Activated CD4-positive, CD25-positive, alpha-beta regulatory T cell treated with anti-CD3 and anti-CD28 coated beads, Interleukin-2, amount 50 U/mL, for 16 hours (primary cell): ENCODE measurements around the gene CRADD.

Source experiments
- DNase-seq: peaks from one replicate; pipeline ENCODE4 v3.0.0-alpha.2; 2020; ENCODE audit warnings: low read depth, low spot score

The CRADD gene

GRCh38 chr12:93805736-93806141, 128.6 kb downstream of the CRADD start:
- DNase-seq = no peak

DNA sequence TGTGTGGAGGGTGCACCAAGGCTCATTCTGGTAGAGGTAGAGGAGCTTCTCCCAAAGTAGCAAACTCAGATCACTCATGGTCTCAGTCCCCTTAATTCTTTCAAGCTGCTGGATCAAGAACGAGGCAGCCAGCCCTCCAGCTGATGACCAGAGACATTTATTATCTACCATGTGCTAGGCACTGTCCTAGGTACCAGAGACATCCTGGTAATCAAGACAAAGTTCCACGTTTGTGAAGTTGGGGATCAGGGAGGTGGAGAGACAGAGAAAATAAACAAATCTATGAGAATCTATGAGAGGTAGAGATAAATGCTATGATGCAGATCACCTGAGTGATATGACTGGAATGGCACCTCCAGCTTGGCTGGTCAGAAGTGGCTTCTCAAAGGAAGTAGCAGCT, 130.2 kb downstream of the CRADD start:
- DNase-seq = no peak

DNA sequence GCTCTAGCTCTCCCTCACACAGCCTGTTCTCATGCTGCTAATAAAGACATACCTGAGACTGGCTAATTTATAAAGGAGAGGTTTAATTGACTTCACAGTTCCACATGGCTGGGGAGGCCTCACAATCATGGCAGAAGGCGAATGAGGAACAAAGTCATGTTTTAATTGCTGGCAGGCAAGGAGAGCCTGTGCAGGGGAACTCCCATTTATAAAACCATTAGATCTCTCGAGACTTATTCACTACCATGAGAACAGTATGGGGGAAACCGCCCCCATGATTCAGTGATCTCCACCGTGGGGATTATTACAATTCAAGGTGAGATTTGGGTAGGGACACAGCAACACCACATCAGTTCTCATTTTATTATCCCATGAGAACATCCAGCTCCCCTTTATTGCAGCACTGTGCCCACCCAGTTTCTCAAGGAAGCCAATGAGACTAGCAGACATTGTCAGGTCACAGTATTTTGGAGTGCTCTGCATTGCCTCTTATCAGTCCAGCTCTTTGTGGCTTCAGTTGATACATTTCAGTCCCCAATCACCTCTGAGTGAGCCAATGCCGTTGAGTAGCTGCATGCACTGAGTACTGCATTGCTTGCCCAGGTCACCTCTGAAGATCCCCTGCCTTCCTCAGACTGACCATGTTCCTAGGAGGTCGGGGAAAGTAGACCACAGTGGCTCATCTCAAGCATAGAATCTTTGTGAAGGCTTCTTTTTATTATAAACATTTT, 131.2 kb downstream of the CRADD start:
- no peak for DNase-seq

DNA sequence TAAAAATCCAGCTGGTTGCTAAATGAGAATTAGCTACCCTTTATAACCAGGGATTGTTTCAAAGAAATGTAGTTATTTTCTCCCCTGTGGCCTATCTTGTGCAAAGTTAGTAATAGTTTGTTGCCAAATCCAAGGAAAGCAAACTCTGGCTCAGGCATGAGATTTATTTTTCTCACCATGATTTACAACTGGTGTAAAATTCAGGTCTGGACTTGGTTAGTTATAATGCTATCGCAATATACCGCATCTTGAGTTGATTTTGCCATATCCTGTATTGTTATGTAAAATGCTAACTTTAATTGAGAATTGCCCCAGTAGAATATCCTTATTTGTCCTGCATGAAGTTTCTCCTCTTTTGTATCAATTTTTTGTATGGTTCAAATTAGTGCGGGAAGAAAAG, 135.5 kb downstream of the CRADD start:
- no peak for DNase-seq

DNA sequence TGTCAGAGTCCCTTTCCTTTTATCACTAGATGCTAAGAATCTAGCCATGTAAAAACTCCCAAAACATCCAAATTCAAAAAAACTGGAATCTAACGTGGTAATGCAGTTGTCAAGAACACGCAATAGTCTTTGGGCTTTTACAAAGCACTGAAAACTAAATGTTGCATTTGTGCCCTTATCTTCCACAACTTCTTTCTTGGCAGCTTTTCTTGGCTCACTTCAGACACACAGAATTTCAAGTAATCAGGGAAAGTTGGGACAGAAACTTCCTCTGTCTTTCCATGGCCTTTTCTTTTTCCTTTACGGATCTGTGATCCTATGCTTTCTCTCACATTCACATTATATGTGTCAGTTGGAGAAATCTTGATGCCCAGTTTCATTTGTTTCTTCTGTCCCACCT, 136.0 kb downstream of the CRADD start:
- no peak for DNase-seq

GRCh38 chr12:93813972-93814821, 137.0 kb downstream of the CRADD start:
- no peak for DNase-seq

DNA sequence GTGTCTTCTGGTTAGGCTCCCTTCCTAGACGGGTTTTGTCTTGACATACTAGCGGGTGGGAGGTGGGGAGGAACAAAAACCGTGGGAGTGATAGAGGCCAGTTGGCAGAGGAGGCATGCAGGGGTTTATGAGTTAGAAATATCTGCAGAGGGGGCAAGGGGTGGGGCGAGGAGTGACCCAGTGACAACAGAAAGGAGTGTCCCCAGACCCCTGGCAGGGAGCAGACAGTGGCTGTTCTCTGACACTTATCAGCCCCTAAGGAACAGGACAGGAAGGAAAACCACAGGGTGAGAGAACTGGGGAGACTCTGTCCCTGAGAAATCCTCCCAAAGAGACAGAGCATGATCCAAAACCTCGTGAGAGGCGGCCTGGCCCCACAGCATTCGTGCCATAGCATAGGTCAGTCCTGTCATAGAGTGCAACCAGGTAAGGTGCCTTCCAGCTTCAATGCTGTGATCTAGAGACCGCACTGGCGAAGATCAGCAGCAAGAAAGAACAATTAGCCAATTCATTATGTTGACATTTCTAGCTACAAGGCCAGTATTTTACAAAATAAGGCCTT, 141.4 kb downstream of the CRADD start:
- DNase-seq = no peak

DNA sequence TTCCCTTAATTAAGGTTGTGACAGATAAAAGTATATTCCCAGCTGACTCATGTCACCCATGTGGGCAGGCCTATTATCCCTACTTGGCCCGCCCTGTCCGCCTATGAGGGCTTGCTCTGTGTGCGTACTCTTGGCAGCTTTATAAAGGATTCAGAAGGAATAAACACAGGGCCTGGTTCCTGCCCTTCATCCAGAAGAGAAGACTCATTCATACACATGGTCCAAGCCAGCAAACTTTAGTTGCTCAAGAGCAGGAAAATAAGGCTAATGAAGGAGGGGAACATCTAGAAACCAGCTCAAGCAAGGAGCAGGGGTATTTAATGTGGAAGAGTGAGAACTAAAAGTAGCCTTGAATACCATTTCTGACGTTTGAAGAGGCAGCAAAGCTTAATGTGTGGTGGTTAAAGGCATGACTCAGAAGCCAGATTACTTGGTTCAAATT, 141.9 kb downstream of the CRADD start:
- DNase-seq = no peak

DNA sequence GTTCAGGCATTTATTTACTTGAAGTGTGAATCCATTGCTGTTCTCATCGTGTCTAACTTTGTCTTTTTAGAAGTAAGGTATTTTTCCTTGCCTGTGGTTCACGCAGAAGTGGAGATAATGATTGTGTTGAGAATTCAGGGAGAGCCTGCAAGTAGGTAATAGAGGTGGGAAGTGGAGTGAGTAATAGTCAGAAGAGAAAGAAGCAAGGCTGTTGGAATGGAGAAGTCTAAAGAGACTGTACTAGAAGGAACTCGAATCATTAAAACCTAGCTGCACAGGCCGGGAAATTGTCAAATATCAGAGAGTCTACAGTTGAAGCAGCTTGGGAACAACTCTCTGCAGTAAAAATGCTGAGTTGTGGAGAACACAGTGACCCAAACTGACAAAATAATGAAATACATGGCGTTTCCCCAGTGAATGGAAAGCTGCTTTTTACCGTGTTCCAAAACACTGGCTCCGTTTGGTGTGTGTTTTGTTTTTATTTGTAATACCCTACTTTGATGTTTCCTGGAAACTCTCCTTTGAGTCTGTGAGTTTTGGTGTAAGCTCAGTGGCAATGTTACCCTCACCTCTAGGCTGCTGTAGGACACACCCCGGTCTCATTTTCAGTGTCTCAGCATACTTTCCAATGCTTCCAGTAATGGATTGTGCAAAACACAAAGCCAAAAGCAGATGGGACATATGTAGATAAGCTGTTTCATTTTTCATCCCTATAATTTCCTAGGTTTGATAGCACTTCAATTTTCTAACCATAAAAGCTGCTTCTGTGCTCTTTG, 146.6 kb downstream of the CRADD start:
- DNase-seq = no peak

- DNase-seq = no peak
Measured at GRCh38 chr12:93824514-93825500, 147.6 kb downstream of the CRADD start.

DNA sequence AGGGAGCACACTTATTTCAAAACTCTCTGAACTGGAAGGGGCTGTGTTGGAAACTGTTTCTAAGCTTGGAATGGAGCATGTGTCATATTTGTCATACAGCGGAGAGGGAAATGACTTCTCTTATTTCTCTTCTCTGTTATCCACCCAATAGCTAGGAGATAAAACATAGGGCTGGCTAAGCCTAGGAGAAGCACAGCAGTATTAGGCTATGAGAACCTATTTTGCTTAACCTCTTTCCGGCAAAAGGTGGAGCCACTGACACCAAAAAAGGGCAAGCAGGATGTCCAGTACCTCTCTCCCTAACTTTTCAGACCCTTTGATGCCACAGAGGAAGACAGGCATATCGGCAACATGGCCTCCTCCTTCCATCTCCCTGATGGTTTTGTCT, 148.3 kb downstream of the CRADD start:
- no peak for DNase-seq

DNA sequence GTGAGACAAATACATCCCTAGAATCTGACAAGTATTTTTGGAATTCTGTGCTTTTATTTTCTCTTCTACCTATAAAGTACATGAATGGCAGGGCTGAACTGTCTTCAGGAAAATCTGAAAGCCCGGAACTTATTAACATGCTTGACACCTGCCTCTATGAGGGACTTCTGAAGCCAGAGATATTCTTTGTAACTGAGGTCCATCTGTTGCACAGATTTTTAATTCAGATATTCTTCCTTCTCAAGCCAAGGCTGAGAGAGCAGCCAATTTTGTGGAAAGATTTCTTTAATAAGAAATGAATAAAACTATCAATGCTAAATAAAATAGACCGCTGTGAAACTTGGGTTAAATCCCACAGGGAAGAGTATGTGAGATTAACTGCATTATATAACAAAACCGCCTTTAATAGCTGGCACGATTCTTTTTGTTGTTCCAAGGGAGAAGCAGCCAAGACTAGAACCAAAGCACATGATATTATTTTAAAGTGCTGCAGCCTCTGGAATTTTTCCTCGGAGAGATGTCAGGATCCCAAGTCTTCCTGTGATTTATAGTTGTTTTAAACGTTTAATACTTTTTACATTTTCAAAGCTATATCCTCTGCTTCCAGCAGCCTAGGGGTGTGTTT, 148.9 kb downstream of the CRADD start:
- DNase-seq = no peak

GRCh38 chr12:93827179-93827578, 150.0 kb downstream of the CRADD start:
- no peak for DNase-seq

GRCh38 chr12:93827669-93828068, 150.5 kb downstream of the CRADD start:
- no peak for DNase-seq

DNA sequence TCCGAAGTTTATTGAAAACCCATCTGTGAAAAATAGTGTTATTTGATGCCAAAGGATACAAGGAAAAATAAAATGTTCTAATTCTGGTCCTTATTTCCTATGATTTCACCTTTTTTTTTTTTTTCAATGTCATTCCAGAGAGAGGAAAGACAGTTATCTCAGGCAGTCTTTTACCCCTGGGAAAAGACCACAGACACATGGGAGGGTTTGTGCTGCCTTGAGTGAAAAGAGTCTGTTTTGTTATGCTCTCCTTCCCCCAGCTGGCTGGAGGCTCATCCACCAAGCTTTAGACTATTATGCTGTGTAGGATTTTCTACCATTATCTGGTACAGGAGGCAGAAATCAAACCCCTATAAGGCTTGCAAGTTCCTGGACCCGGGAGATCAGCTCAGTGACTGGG, 151.8 kb downstream of the CRADD start:
- DNase-seq = no peak

- no peak for DNase-seq
Measured at GRCh38 chr12:93831374-93831773, 154.2 kb downstream of the CRADD start.

DNA sequence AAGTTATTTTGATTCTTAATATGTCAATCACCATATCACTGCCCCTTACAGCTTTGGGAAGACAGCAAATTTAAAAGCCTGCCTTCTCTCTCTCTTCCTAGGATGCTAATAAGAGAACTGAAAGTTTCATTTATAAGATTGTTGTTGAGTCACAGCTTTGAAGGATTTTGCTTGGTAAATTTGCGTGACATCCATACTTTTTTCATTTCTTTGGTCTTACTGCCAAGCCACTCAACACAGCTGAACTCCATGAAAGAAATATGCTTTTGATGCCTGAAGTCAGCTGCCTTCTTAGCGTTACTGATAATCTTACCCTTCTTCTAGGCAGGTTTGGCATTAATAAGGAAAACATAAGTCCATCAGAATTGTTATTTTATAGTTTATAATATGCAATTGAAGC, 155.0 kb downstream of the CRADD start:
- DNase-seq = no peak

- DNase-seq = no peak
Measured at GRCh38 chr12:93833946-93834345, 156.8 kb downstream of the CRADD start.

- DNase-seq = no peak
Measured at GRCh38 chr12:93836620-93837260, 159.6 kb downstream of the CRADD start.

DNA sequence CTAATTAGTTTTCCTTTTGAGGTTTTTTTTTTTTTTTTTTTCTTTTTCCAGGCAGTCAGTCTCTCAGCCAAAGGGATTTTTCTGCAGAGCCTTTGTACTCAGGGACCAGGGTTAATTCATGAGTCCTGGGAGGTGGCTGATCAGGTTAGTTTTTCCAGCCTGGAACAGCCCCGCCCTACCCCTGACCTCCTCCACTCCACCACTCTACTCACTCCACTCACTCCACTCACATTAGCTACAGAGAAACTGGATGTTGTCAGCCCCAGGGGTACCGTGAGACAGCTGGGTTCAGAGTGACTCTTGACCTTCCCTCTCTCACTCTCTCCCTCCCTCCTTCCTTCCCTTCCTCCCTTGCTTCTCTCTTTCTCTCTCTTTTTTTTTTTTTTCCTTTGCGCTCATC, 161.0 kb downstream of the CRADD start:
- DNase-seq = no peak
